PC-3 (cell line): ENCODE data around the gene PARP1.
A peak's percentile ranks its signal among the peaks of the same experiment; 100 is the strongest.

Experiments
- EZH2 ChIP-seq: fragments of 300-600 bp; sonication (generic); IDR thresholded peaks from one replicate; pipeline ENCODE4 v1.6.1; 2017; ENCODE audit warnings: antibody characterized with exemption, mild to moderate bottlenecking, low read length; ENCODE audit not compliant: unreplicated experiment
- EZH2phosphoT487 ChIP-seq: fragments of 300-600 bp; sonication (generic); IDR thresholded peaks from 2 replicates; pipeline ENCODE4 v1.6.1; 2018; ENCODE audit warnings: mild to moderate bottlenecking, antibody characterized with exemption, low read length, borderline replicate concordance
- TF ChIP-seq, protein P1 (sequence below): fragments of 300-600 bp; sonication (generic); conservative IDR thresholded peaks from 2 replicates; pipeline ENCODE4 v1.5.1; 2017; ENCODE audit warnings: antibody characterized with exemption, low read depth, mild to moderate bottlenecking, low read length

DNA sequence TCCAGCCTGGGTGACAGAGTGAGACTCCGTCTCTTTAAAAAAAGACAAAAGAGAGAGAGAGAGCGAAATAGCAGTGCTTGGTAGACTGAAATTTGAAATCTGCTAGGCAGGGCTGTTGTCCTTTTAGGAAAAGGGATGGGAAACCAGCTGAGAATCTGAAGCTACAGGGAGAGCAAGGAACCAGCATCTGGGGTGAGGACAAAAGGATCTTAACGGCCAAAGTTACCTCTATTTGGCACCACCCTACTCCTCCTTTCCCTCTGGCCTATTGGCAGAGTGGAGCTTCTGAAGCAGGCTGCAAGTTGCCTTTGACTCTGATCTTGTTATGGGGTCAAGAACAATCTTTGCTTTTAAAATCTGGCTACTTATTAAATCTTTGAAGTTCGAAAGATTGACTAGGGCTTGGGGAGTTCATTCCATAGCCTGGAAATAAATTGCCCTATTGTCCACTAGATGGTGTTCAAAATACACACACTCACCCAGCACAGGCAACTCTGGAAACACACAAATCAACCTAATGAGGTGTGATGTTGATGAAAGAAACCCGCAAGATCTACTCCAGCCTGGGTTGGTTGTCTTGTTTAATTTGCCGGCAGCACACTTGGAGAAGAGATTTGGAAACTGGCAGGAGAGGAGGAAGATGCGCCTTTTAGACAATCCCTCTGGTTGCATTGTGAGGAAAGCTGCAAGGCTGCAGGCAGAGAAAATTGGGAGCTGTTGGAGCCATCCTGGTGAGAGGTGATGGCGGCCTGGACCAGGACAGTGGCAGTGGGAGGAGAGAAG is 16.5 kb upstream of the PARP1 start:
- TF ChIP-seq, protein P1, sequence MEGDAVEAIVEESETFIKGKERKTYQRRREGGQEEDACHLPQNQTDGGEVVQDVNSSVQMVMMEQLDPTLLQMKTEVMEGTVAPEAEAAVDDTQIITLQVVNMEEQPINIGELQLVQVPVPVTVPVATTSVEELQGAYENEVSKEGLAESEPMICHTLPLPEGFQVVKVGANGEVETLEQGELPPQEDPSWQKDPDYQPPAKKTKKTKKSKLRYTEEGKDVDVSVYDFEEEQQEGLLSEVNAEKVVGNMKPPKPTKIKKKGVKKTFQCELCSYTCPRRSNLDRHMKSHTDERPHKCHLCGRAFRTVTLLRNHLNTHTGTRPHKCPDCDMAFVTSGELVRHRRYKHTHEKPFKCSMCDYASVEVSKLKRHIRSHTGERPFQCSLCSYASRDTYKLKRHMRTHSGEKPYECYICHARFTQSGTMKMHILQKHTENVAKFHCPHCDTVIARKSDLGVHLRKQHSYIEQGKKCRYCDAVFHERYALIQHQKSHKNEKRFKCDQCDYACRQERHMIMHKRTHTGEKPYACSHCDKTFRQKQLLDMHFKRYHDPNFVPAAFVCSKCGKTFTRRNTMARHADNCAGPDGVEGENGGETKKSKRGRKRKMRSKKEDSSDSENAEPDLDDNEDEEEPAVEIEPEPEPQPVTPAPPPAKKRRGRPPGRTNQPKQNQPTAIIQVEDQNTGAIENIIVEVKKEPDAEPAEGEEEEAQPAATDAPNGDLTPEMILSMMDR = peak; percentile 98
- TF ChIP-seq EZH2 (no peak), EZH2phosphoT487 (no peak)
